Measurements from ENCODE around the gene LRRC57.
A peak's percentile ranks its signal among the peaks of the same experiment; 100 is the strongest.

Gene LRRC57

DNA sequence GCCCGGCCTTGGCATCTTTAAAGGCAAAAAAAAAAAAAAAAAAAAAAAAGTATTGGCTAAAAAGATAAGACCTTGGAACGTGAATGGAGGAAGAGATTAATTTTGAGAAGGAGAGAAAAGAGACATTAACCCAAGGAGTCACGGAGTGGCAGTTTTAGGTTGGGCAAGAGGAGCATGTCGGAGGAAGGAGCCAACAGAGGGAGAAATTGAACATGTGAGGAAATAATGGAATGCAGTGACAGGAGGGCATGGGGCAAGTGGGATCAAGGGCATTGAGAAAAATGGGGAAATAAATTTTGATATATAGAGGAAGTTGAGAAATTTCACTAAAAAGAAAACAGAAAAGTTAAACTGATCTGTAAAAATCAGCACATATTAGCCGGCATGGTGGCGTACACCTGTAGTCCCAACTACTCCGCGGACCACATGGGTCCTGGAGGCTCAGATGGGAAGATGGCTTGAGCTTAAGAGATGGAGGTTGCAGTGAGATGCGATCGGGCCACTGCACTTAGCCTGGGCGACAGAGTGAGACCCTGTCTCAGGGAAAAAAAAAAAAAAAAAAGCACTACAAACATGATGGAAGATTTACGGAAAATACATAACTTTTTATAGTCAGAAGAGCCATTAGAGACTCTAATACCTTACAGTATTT is 1.3 kb upstream of the LRRC57 start:
- no peak for DNase-seq (ENCODE audit: low read depth)
- TF ChIP-seq, protein P1, sequence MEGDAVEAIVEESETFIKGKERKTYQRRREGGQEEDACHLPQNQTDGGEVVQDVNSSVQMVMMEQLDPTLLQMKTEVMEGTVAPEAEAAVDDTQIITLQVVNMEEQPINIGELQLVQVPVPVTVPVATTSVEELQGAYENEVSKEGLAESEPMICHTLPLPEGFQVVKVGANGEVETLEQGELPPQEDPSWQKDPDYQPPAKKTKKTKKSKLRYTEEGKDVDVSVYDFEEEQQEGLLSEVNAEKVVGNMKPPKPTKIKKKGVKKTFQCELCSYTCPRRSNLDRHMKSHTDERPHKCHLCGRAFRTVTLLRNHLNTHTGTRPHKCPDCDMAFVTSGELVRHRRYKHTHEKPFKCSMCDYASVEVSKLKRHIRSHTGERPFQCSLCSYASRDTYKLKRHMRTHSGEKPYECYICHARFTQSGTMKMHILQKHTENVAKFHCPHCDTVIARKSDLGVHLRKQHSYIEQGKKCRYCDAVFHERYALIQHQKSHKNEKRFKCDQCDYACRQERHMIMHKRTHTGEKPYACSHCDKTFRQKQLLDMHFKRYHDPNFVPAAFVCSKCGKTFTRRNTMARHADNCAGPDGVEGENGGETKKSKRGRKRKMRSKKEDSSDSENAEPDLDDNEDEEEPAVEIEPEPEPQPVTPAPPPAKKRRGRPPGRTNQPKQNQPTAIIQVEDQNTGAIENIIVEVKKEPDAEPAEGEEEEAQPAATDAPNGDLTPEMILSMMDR (IDR thresholded peaks at IDR 0.05; ENCODE audit: low read depth, low read length, missing control alignments) = no peak
- H3K4me3 ChIP-seq (ENCODE audit: low read depth, low read length) = peak overlapping the region; percentile 94
- in situ Hi-C loops (cut with HindIII; ENCODE audit: low sequenced_read_pairs) = no loop called here

DNA sequence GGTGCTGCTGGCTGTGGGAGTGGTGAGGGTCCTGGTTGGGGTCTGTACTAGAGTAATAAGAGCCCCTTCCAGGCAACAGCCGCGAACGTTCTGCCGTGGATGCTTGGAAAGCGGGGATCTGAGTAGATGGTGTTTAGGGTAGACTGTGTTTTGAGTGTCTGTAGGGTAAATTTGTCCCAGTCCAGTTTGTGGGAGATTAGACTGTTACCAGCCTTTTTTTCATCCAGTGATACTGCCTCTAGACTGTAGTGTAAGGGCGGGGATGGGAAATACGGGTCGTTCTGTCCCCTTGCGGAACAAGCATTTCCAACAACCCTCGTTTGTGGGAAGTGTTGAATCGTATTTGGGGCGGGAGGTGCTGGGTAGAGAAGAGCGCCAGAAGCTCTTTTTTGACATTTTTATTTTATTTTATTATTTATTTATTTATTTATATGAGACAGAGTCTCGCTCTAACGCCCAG is 469 bp upstream of the LRRC57 start:
- TF ChIP-seq, protein P1 (IDR thresholded peaks at IDR 0.05; ENCODE audit: low read depth, low read length, missing control alignments) = no peak
- in situ Hi-C loops (cut with HindIII; ENCODE audit: low sequenced_read_pairs) = no loop called here
- no peak for DNase-seq (ENCODE audit: low read depth)
- peak overlapping the region; percentile 94 for H3K4me3 ChIP-seq (ENCODE audit: low read depth, low read length)

DNA sequence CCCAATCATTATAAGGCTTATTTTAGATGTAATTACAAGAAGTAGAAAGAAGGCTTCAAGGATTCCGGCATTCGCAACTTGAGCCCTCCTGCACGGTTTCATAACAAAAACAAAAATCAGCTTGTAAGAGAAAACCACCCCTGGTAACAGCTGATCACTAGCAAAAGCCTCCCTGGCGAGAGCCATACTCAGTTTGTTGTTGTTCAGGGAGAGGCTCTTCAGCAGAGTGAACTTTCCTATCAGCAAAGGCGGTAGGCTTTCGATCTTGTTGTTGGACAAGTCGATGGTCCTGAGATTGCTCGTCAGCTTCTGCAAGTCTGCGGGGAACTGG is 710 bp downstream of the LRRC57 start:
- TF ChIP-seq, protein P1 (IDR thresholded peaks at IDR 0.05; ENCODE audit: low read depth, low read length, missing control alignments) = no peak
- in situ Hi-C loops (cut with HindIII; ENCODE audit: low sequenced_read_pairs) = no loop called here
- no peak for DNase-seq (ENCODE audit: low read depth)
- H3K4me3 ChIP-seq (ENCODE audit: low read depth, low read length) = peak overlapping the region; percentile 94

DNA sequence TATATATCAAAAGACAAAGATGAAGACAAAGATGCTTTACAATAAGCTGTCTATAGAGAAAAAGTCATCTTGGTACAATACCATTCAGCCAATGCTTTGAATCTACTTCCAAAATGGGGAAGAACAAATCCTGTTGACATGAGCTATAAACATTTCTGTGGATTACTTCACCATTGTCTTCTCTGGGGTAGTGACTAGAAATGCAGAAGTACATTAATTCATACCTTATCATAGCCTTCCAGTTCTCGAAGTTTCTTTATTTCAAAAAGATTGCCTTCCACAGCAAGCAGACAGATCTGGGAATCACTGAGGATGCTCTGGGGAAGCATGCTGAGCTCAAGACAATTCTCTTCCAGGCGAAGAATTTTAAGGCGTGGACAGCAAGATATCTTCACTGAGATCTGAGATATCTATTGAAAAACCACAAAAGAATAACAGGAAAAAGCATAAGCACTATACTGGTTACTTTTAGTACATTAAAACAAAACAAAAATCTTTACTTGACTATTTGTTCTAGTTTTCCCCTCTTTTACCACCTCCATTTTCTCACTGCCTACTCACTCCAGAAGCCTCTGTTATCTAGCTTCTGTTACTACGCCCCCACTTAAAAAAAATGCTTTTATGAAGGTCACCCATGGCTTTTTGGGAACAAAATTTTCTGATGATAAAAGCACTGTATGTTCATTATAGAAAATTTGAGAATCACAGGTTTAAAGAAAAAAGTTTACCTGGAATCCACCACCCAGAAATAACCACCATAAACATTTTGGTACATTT is 3.6 kb downstream of the LRRC57 start:
- in situ Hi-C loops (cut with HindIII; ENCODE audit: low sequenced_read_pairs) = no loop called here
- no peak overlapping the region for H3K4me3 ChIP-seq (ENCODE audit: low read depth, low read length)
- no peak for DNase-seq (ENCODE audit: low read depth)
- TF ChIP-seq, protein P1 (IDR thresholded peaks at IDR 0.05; ENCODE audit: low read depth, low read length, missing control alignments) = no peak

DNA sequence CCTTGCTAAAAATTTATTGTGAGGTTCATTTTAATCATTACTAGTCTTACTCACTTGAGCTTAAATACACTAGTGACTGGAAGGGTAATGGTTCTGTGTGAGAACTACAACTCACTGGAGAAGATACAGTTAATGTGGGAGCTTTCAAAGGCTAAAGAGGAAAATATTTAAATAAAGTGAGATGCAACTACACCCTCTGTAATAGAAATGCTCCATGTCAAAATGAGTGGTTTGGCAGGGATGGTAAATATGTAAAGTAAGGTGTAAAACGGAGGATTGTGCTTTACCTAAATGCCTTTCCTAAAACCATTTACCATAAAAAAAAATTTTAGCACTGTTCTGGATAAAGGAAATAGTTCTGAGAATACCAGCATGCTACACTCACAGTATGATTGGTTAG is 15.3 kb downstream of the LRRC57 start:
- no peak overlapping the region for H3K4me3 ChIP-seq (ENCODE audit: low read depth, low read length)
- in situ Hi-C loops (cut with HindIII; ENCODE audit: low sequenced_read_pairs) = no loop called here
- TF ChIP-seq, protein P1 (IDR thresholded peaks at IDR 0.05; ENCODE audit: low read depth, low read length, missing control alignments) = no peak
- DNase-seq (ENCODE audit: low read depth) = no peak

DNA sequence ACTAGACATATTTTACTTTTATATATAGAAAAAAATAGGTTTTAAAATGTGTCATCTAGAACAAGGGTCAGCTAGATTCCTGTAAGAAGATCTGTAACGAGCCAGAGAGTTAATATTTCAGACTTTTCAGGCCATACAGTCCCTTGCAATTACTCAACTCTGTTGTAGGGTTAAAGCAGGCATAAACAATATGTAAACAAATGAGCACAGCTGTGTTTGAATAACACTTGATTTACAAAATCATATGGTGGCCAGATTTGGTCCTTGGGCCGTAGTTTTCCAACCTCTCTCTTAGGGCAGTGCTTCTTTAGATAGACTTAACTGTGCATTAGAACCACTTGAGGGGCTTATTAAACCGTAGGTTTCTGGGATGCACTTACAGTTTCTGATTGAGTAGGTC is 19.6 kb downstream of the LRRC57 start:
- H3K4me3 ChIP-seq (ENCODE audit: low read depth, low read length) = no peak overlapping the region
- TF ChIP-seq, protein P1 (IDR thresholded peaks at IDR 0.05; ENCODE audit: low read depth, low read length, missing control alignments) = no peak
- no peak for DNase-seq (ENCODE audit: low read depth)
- in situ Hi-C loops (cut with HindIII; ENCODE audit: low sequenced_read_pairs) = no loop called here
